GM19463 (cell line): ENCODE results near the gene PCBP4.

Experiments used
- ATAC-seq: cut with Tn5 transposase; IDR thresholded peaks from one replicate; pipeline ENCODE4 v1.9.1; 2021; ENCODE audit warnings: mild to moderate bottlenecking, moderate library complexity; ENCODE audit not compliant: unreplicated experiment

PCBP4 gene

GRCh38 chr3:51958603-51959521 is 8.4 kb downstream of the PCBP4 start:
- ATAC-seq: no peak

GRCh38 chr3:51957520-51958205 is 9.6 kb downstream of the PCBP4 start:
- ATAC-seq: no peak

GRCh38 chr3:51955893-51956770 is 11.1 kb downstream of the PCBP4 start:
- ATAC-seq: no peak

GRCh38 chr3:51955175-51955892 is 11.9 kb downstream of the PCBP4 start, which contains the start of gene GPR62:
Gene GPR62 (plus strand): TSS chr3:51955381. CDS start chr3:51955653, 272 bp downstream.
- no peak for ATAC-seq

GRCh38 chr3:51954713-51955112 is 12.5 kb downstream of the PCBP4 start:
- ATAC-seq: no peak

GRCh38 chr3:51954105-51954504 is 13.1 kb downstream of the PCBP4 start:
- ATAC-seq: no peak

- ATAC-seq: no peak
Observed at GRCh38 chr3:51953445-51953844, 13.8 kb downstream of the PCBP4 start.

- no peak for ATAC-seq
Observed at GRCh38 chr3:51950899-51951298, 16.4 kb downstream of the PCBP4 start.

- ATAC-seq: no peak
Observed at GRCh38 chr3:51949121-51949520, 18.1 kb downstream of the PCBP4 start.

GRCh38 chr3:51948016-51948580 is 19.2 kb downstream of the PCBP4 start:
- no peak for ATAC-seq

GRCh38 chr3:51947215-51947900 is 19.9 kb downstream of the PCBP4 start:
- ATAC-seq: no peak

GRCh38 chr3:51946796-51947195 is 20.5 kb downstream of the PCBP4 start:
- ATAC-seq: no peak

- no peak for ATAC-seq
Observed at GRCh38 chr3:51945926-51946705, 21.1 kb downstream of the PCBP4 start.

GRCh38 chr3:51945031-51945840 is 22.0 kb downstream of the PCBP4 start:
- no peak for ATAC-seq

GRCh38 chr3:51944451-51945021 is 22.7 kb downstream of the PCBP4 start:
- ATAC-seq: no peak

- no peak for ATAC-seq
Observed at GRCh38 chr3:51943451-51944391, 23.5 kb downstream of the PCBP4 start.
